Neuron (in vitro differentiated cells): Measurements from ENCODE around the gene GGNBP2.

Experiments
- H2AFZ ChIP-seq: one replicate; pipeline ENCODE4 v1.6.1; 2013; ENCODE audit warnings: low read depth, mild to moderate bottlenecking, inconsistent platforms, low read length, moderate library complexity
- H3K27me3 ChIP-seq: one replicate; pipeline ENCODE4 v1.6.1; 2013; ENCODE audit warnings: low read length; ENCODE audit not compliant: insufficient read depth
- H3K36me3 ChIP-seq: one replicate; pipeline ENCODE4 v1.6.1; 2013; ENCODE audit warnings: low read length; ENCODE audit not compliant: insufficient read depth
- H3K4me1 ChIP-seq: one replicate; pipeline ENCODE4 v1.6.1; 2013; ENCODE audit warnings: low read length; ENCODE audit not compliant: insufficient read depth
- H3K4me3 ChIP-seq: 2 replicates; pipeline ENCODE4 v1.5.1; 2013; ENCODE audit warnings: mild to moderate bottlenecking, low read length, moderate library complexity
- H3K9me3 ChIP-seq: one replicate; pipeline ENCODE4 v1.6.1; 2013; ENCODE audit warnings: low read length

Gene GGNBP2

GRCh38 chr17:36550491-36551417 is 6.0 kb downstream of the GGNBP2 start:
- Histone ChIP-seq H3K9me3 (no peaks in the 10 kb centered on the region), H3K27me3 (no peaks in the 10 kb centered on the region), H3K4me1 (peaks cover 18% of the 10 kb centered on the region), H3K4me3 (no peak overlapping the region), H2AFZ (no peak overlapping the region), H3K36me3 (peaks cover 15% of the 10 kb centered on the region)

- H3K27me3 ChIP-seq: no peaks in the 10 kb centered on the region
- H2AFZ ChIP-seq: no peak overlapping the region
- no peak overlapping the region for H3K4me3 ChIP-seq
- H3K4me1 ChIP-seq: no peaks in the 10 kb centered on the region
- H3K9me3 ChIP-seq: no peaks in the 10 kb centered on the region
- peaks cover 36% of the 10 kb centered on the region for H3K36me3 ChIP-seq
Measured at GRCh38 chr17:36553459-36553858, 8.7 kb downstream of the GGNBP2 start.

- H3K4me1 ChIP-seq: no peaks in the 10 kb centered on the region
- no peak overlapping the region for H2AFZ ChIP-seq
- H3K36me3 ChIP-seq: peaks cover 64% of the 10 kb centered on the region
- no peaks in the 10 kb centered on the region for H3K9me3 ChIP-seq
- H3K4me3 ChIP-seq: no peak overlapping the region
- H3K27me3 ChIP-seq: no peaks in the 10 kb centered on the region
Measured at GRCh38 chr17:36566081-36566480, 21.4 kb downstream of the GGNBP2 start.

GRCh38 chr17:36575028-36575427 is 30.3 kb downstream of the GGNBP2 start:
- Histone ChIP-seq H3K27me3 (no peaks in the 10 kb centered on the region), H2AFZ (no peak overlapping the region), H3K4me3 (no peak overlapping the region), H3K36me3 (peaks cover 46% of the 10 kb centered on the region), H3K9me3 (peaks cover 4% of the 10 kb centered on the region), H3K4me1 (no peaks in the 10 kb centered on the region)

- Histone ChIP-seq H3K4me3 (no peak overlapping the region), H3K4me1 (no peaks in the 10 kb centered on the region), H3K36me3 (peaks cover 54% of the 10 kb centered on the region), H3K27me3 (no peaks in the 10 kb centered on the region), H3K9me3 (peaks cover 4% of the 10 kb centered on the region), H2AFZ (no peak overlapping the region)
Measured at GRCh38 chr17:36576793-36577192, 32.1 kb downstream of the GGNBP2 start.

DNA sequence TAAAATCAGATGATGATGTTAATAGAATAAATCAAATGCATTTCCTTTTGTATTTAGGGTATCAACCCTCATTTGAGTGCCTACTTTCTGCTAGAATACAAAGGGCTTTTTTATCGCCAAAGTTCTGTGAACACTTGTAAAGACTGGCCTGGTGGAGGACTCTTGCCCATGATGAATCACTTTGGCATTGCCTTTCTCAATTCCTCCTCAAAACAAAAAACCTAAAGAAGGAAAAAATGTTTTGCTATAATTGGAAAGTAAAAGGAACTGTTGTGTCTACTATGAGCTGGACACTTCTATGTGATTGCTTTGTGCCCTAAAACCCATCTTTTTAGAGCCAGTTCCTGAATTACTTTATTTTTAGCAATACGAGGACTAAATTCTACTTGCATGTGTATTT is 34.0 kb downstream of the GGNBP2 start:
- Histone ChIP-seq H3K27me3 (no peaks in the 10 kb centered on the region), H3K4me1 (no peaks in the 10 kb centered on the region), H3K9me3 (no peaks in the 10 kb centered on the region), H3K36me3 (peaks cover 54% of the 10 kb centered on the region), H2AFZ (no peak overlapping the region), H3K4me3 (no peak overlapping the region)

GRCh38 chr17:36583787-36584186 is 39.1 kb downstream of the GGNBP2 start:
- Histone ChIP-seq H3K36me3 (peaks cover 78% of the 10 kb centered on the region), H3K27me3 (no peaks in the 10 kb centered on the region), H3K9me3 (no peaks in the 10 kb centered on the region), H2AFZ (no peak overlapping the region), H3K4me3 (no peak overlapping the region), H3K4me1 (no peaks in the 10 kb centered on the region)

DNA sequence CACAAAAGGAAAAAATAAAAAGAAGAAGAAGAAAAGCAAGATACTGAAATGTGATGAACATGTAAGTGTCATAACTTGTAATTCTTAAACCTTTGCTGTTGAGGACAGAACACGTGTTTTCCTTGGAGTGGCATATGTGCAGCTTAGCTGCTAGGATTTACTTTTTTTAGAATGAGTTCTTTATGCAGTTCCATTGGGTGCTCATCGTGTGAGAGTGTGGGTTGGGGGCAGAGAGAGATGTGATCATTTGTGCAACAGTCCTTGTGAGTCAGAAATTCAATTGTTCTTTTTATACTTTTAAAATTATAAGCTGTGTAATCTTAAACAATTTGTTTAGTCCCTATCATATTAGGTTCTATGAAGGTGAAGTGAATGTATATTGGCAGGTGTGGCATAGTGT is 41.4 kb downstream of the GGNBP2 start:
- Histone ChIP-seq H3K9me3 (no peaks in the 10 kb centered on the region), H3K27me3 (no peaks in the 10 kb centered on the region), H3K36me3 (peaks cover 70% of the 10 kb centered on the region), H3K4me3 (no peak overlapping the region), H2AFZ (no peak overlapping the region), H3K4me1 (peaks cover 2% of the 10 kb centered on the region)

DNA sequence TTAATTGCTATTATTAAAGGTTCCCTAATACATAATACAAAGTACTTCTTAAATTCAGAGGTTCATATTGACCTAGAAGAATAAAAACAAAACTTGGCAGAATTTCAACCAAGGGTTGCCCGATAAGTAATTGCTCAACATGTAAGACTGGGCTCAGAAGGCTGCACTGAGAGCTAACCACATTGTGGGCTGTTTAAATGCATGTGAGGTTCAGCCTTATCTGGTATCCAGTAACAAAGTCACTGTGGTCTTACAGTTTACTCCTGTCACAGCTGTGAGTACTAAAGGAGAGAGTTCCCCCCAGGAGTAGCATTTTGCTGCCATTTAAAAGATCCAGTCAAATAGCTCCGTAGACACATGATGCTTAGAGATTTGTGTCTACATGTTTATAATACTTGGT is 45.4 kb downstream of the GGNBP2 start:
- Histone ChIP-seq H3K9me3 (no peaks in the 10 kb centered on the region), H3K36me3 (peaks cover 41% of the 10 kb centered on the region), H3K4me3 (no peak overlapping the region), H3K27me3 (no peaks in the 10 kb centered on the region), H2AFZ (no peak overlapping the region), H3K4me1 (peaks cover 23% of the 10 kb centered on the region)

- Histone ChIP-seq H3K9me3 (no peaks in the 10 kb centered on the region), H3K4me1 (peaks cover 23% of the 10 kb centered on the region), H3K27me3 (no peaks in the 10 kb centered on the region), H3K36me3 (peaks cover 30% of the 10 kb centered on the region), H3K4me3 (peak within 1 kb of the TSS; percentile 89), H2AFZ (peak within 1 kb of the TSS; percentile 91)
Measured at GRCh38 chr17:36591434-36592315, 47.0 kb downstream of the GGNBP2 start, which contains the start of gene DHRS11. TSS of gene DHRS11 (plus strand) at chr17:36591879. CDS start at chr17:36592010, 131 bp downstream.

DNA sequence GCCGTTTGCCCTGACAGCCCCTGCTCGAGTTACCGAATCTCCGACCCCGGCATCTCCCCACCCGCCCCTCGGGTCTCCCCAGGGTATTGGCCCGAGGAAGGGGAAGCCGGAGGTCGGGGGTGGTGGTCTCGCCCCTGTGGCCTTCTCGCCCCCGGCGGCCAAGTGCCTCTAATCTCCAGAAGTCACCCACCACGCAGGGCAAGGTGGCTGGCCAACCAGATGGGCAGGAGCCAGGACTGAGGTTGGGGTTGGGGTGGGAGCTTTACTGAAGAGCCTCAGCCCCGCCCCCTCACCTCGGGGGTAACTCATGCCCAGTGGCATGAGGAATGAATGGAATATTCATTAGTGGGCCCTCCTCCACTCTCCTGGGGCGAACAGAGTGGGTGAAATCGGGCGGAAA is 47.6 kb downstream of the GGNBP2 start:
- H3K4me3 ChIP-seq: peak overlapping the region; percentile 89
- peaks cover 24% of the 10 kb centered on the region for H3K36me3 ChIP-seq
- no peaks in the 10 kb centered on the region for H3K9me3 ChIP-seq

GRCh38 chr17:36592716-36593321 is 48.1 kb downstream of the GGNBP2 start:
- no peaks in the 10 kb centered on the region for H3K9me3 ChIP-seq
- peak overlapping the region; percentile 89 for H3K4me3 ChIP-seq
- H2AFZ ChIP-seq: peak overlapping the region; percentile 91
- peaks cover 23% of the 10 kb centered on the region for H3K4me1 ChIP-seq
- no peaks in the 10 kb centered on the region for H3K27me3 ChIP-seq
- peaks cover 20% of the 10 kb centered on the region for H3K36me3 ChIP-seq

More for the DNA sequence above, 47.6 kb downstream of the GGNBP2 start:
- H2AFZ ChIP-seq: peak overlapping the region; percentile 91
- H3K27me3 ChIP-seq: no peaks in the 10 kb centered on the region
- H3K4me1 ChIP-seq: peaks cover 23% of the 10 kb centered on the region
